ENCODE measurements around the gene SCYL3. TPM values are rescaled to one million over a fixed set of nuclear protein-coding genes. Genes with fewer than 3 reads are reported as not detected.
"Not testable (repeated sequence)": the region's sequence is repeated elsewhere in the genome, so short reads cannot be mapped to it uniquely, and the experiment has no call there.

Gene SCYL3
- polyA plus RNA-seq, 4 donors = 17.7 to 21.9 (median 19.8) TPM

GRCh38 chr1:169873582-169874199 lies 20.0 kb downstream of the SCYL3 start:
- DNase-seq (ENCODE audit: low read depth in 4 of 4, low spot score in 3 of 4) = no peak

GRCh38 chr1:169872906-169873305 lies 20.8 kb downstream of the SCYL3 start:
- no peak for DNase-seq (ENCODE audit: low read depth in 4 of 4, low spot score in 3 of 4)

- DNase-seq (ENCODE audit: low read depth in 4 of 4, low spot score in 3 of 4) = not testable (repeated sequence)
These were observed 21.7 kb downstream of the SCYL3 start for GRCh38 chr1:169871988-169872387.

- DNase-seq (ENCODE audit: low read depth in 4 of 4, low spot score in 3 of 4) = no peak
These were observed 24.3 kb downstream of the SCYL3 start for GRCh38 chr1:169869426-169869825.

- DNase-seq (ENCODE audit: low read depth in 4 of 4, low spot score in 3 of 4) = no peak
These were observed 24.7 kb downstream of the SCYL3 start for GRCh38 chr1:169868978-169869377.

- DNase-seq (ENCODE audit: low read depth in 4 of 4, low spot score in 3 of 4) = no peak
These were observed 26.6 kb downstream of the SCYL3 start for GRCh38 chr1:169867012-169867675.

GRCh38 chr1:169866577-169866976 lies 27.1 kb downstream of the SCYL3 start:
- DNase-seq (ENCODE audit: low read depth in 4 of 4, low spot score in 3 of 4) = no peak

GRCh38 chr1:169864531-169864930 lies 29.2 kb downstream of the SCYL3 start:
- DNase-seq (ENCODE audit: low read depth in 4 of 4, low spot score in 3 of 4) = not testable (repeated sequence)

GRCh38 chr1:169860750-169861149 lies 32.9 kb downstream of the SCYL3 start:
- DNase-seq (ENCODE audit: low read depth in 4 of 4, low spot score in 3 of 4) = no peak

- DNase-seq (ENCODE audit: low read depth in 4 of 4, low spot score in 3 of 4) = no peak
These were observed 33.5 kb downstream of the SCYL3 start for GRCh38 chr1:169860187-169860586.

- no peak for DNase-seq (ENCODE audit: low read depth in 4 of 4, low spot score in 3 of 4)
These were observed 34.7 kb downstream of the SCYL3 start for GRCh38 chr1:169859001-169859400.

- DNase-seq (ENCODE audit: low read depth in 4 of 4, low spot score in 3 of 4) = no peak
These were observed 35.2 kb downstream of the SCYL3 start for GRCh38 chr1:169858467-169858866.

- no peak for DNase-seq (ENCODE audit: low read depth in 4 of 4, low spot score in 3 of 4)
These were observed 40.4 kb downstream of the SCYL3 start for GRCh38 chr1:169853341-169853740.

GRCh38 chr1:169849346-169850022 lies 44.2 kb downstream of the SCYL3 start:
- no peak for DNase-seq (ENCODE audit: low read depth in 4 of 4, low spot score in 3 of 4)

- DNase-seq (ENCODE audit: low read depth in 4 of 4, low spot score in 3 of 4) = no peak
These were observed 45.2 kb downstream of the SCYL3 start for GRCh38 chr1:169848456-169848855.

GRCh38 chr1:169844941-169845608 lies 48.6 kb downstream of the SCYL3 start:
- no peak for DNase-seq (ENCODE audit: low read depth in 4 of 4, low spot score in 3 of 4)

GRCh38 chr1:169838942-169839341 lies 54.8 kb downstream of the SCYL3 start:
- no peak for DNase-seq (ENCODE audit: low read depth in 4 of 4, low spot score in 3 of 4)

GRCh38 chr1:169836198-169836597 lies 57.5 kb downstream of the SCYL3 start:
- no peak for DNase-seq (ENCODE audit: low read depth in 4 of 4, low spot score in 3 of 4)

- no peak for DNase-seq (ENCODE audit: low read depth in 4 of 4, low spot score in 3 of 4)
These were observed 58.0 kb downstream of the SCYL3 start for GRCh38 chr1:169835647-169836046.

GRCh38 chr1:169834869-169835268 lies 58.8 kb downstream of the SCYL3 start:
- no peak for DNase-seq (ENCODE audit: low read depth in 4 of 4, low spot score in 3 of 4)

- DNase-seq (ENCODE audit: low read depth in 4 of 4, low spot score in 3 of 4) = no peak
These were observed 60.4 kb downstream of the SCYL3 start for GRCh38 chr1:169833179-169833901.

All from right renal pelvis (tissue), 4 donors.